CD4-positive, alpha-beta T cell treated with Interleukin-2 at 100 ng/mL for 4 hours (primary cell): ENCODE data around the gene ERRFI1.
"Not testable (repeated sequence)": the region's sequence is repeated elsewhere in the genome, so short reads cannot be mapped to it uniquely, and the experiment has no call there.

Experiments
- DNase-seq: peaks from one replicate; pipeline ENCODE4 v3.0.0-alpha.2; 2020; ENCODE audit warnings: low spot score

The ERRFI1 gene

DNA sequence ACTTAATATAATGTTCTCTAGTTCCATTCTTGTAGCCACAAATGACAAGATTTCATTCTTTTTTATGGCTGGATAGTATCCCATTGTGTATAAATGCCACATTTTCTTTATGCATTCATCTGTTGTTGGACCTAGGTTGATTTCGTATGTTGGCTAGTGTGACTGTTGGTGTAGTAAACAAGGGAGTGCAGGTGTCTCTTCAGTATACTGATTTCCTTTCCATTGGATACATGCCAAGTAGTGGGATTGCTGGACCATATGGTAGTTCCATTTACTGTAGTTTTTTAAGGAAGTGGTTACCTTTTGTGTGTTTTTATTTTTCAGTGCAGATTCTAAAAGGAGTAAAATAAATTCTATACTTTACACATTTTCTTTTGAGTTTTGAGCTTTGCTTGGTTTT is 58.9 kb downstream of the ERRFI1 start:
- DNase-seq = no peak

DNA sequence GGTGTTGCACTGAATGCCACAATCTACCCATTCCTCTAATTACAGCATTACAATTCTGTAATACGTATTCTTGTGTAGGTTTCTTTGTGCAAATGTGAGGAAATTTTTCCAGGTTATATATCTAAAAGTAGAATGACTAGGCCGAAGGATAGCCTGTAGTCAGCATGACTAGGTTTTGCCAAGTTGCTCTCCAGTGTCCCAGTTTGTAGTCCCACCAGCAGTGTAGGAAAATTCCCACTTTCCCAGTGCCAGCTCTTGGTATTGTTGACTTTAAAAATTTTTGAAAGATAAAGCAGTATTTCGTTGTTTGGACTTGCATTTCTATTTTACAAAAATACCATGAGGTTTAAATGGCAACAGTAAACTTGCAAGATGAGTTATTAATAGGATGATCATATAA is 61.6 kb downstream of the ERRFI1 start:
- no peak for DNase-seq

DNA sequence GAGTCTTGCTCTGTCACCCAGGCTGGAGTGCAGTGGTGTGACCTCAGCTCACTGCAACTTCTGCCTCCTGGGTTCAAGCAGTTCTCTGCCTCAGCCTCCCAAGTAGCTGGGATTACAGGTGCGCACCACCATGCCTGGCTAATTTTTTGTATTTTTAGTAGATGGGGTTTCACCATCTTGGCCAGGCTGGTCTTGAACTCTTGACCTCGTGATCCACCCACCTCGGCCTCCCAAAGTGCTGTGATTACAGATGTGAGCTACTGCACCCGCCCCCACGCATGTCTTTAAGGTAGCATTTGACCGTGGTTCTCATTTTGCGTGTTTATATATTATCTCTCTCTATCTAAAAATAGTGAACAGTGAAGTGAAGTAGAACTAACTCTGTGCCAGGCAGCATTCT is 62.3 kb downstream of the ERRFI1 start:
- not testable (repeated sequence) for DNase-seq

DNA sequence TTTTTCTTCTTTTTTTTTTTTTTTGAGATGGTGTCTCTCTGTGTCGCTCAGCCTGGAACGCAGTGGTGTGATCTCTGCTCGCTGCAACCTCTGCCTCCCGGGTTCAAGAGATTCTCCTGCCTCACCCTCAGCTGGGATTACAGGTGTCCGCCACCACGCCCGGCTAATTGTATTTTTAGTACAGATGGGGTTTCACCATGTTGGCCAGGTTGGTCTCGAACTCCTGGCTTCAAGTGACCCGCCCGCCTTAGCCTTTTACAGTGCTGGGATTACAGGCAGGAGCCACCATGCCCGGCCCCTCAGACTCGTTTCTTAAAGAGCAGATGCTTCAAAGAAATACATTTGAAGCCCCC is 62.8 kb downstream of the ERRFI1 start:
- DNase-seq = not testable (repeated sequence)

DNA sequence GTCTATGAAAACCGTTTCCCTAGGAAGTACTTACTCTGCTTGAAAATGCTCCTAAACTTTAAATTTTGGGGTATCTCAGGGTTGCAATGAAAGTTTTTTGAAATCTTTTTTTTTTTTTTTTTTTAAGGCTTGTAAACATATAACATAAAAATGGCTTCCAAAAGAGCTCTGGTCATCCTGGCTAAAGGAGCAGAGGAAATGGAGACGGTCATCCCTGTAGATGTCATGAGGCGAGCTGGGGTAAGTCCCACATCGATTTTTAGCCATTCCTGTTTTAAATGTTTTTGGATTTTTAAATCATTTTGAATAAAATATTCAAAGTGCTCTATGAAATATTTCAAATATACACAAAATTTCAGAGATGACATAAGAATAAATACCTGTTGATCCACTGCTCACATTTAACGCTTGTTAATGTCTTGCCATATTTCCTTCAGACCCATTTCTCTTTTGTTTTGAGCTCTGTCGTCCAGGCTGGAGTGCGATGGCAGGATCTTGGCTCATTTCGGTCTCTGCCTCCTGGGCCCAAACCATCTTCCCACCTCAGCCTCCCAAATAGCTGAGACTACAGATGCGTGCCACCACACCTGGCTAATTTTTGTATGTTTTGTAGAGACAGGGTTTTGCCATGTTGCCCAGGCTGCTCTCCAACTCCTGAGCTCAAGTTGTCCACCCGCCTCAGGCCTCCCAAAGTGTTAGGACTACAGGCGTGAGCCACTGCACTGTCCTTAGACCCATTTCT is 63.3 kb downstream of the ERRFI1 start:
- DNase-seq = no peak

DNA sequence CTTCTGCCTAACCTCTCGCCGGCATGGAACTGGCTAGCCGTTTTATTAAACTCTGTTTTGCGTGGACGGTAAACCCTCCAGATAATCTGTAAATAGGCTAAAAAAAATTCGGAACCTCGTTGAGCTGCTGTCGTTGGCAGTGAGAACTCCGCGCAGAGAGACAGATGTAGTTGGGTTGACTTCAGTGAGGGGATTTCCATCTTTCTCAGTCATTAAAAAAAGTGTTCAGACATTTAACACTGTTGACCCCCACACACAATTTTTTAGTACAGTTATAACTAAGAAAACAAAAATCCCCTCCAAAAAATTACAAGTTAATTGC is 64.1 kb downstream of the ERRFI1 start:
- DNase-seq = peak; percentile 50
